DND-41 (cell line): Measurements from ENCODE around the gene ESYT3.

ENCODE experiments used
- CTCF ChIP-seq: IDR thresholded peaks from 2 replicates; pipeline ENCODE4 v1.5.1; 2012; ENCODE audit warnings: borderline replicate concordance, low read length, moderate library complexity, mild to moderate bottlenecking; ENCODE audit not compliant: poor library complexity, severe bottlenecking; ENCODE audit errors: extremely low read depth
- EZH2 ChIP-seq: IDR thresholded peaks from 3 replicates; pipeline ENCODE4 v1.6.1; 2012; ENCODE audit warnings: borderline replicate concordance, low read depth, mild to moderate bottlenecking, moderate library complexity, low read length, inconsistent platforms; ENCODE audit not compliant: severe bottlenecking

GRCh38 chr3:138457863-138458735 lies 23.7 kb downstream of the ESYT3 start:
- TF ChIP-seq CTCF, result no peak
- no peak for TF ChIP-seq EZH2
